Vagina (tissue), 2 donors: Measurements from ENCODE around the gene CDH13. TPM values are rescaled to one million over a fixed set of nuclear protein-coding genes. Genes with fewer than 3 reads are reported as not detected.
A peak's percentile ranks its signal among the peaks of the same experiment; 100 is the strongest.

Experiments
- DNase-seq, 2 donors: peaks; one replicate each; pipeline ENCODE4 v3.0.0-alpha.2; 2017; ENCODE audit errors: extremely low spot score in 2 of 2
- H3K27ac ChIP-seq: fragments of 200-600 bp; sonication (generic); one replicate; pipeline ENCODE4 v1.5.1; 2019
- H3K27me3 ChIP-seq: fragments of 200-600 bp; sonication (generic); one replicate; pipeline ENCODE4 v1.5.1; 2019
- H3K36me3 ChIP-seq, 2 donors: fragments of 200-600 bp; sonication (generic); one replicate each; pipeline ENCODE4 v1.5.1; 2017 to 2019
- H3K4me1 ChIP-seq: fragments of 200-600 bp; sonication (generic); one replicate; pipeline ENCODE4 v1.5.1; 2019
- H3K4me3 ChIP-seq, 2 donors: fragments of 200-600 bp; sonication (generic); 1 replicate in 1 of 2; 2 replicates in 1 of 2; pipeline ENCODE4 v1.5.1; 2016 to 2019
- H3K9me3 ChIP-seq: fragments of 200-600 bp; sonication (generic); one replicate; pipeline ENCODE4 v1.5.1; 2019
- CTCF ChIP-seq, 3 experiments: fragments of 450-650 bp in 2 of 3; fragments of 200-600 bp in 1 of 3; sonication (generic) in 1 of 3; IDR thresholded peaks; one replicate each; pipeline ENCODE4 v1.5.1; 2017 to 2019; ENCODE audit warnings: antibody characterized with exemption in 3 of 3, mild to moderate bottlenecking in 2 of 3, moderate library complexity in 2 of 3
- POLR2A ChIP-seq, 2 donors: fragments of 450-650 bp; IDR thresholded peaks; one replicate each; pipeline ENCODE4 v1.6.1; 2017; ENCODE audit warnings: antibody characterized with exemption in 2 of 2, mild to moderate bottlenecking in 2 of 2, moderate library complexity in 2 of 2
- POLR2AphosphoS5 ChIP-seq, 2 donors: sonication (generic); formaldehyde crosslinking; IDR thresholded peaks; one replicate each; pipeline ENCODE4 v1.9.0; 2017; ENCODE audit warnings: antibody characterized with exemption in 2 of 2, mild to moderate bottlenecking in 2 of 2, low read depth in 1 of 2; ENCODE audit not compliant: insufficient read depth in 1 of 2
- intact Hi-C: fragments of 100-400 bp; cut with DNase I; formaldehyde crosslinking; loops from one replicate; pipeline ENCODE4 v1.15.1; 2023
- total RNA-seq: library from RNA; depleted of rRNA; stranded (reverse); fragments of >200 nt; gene quantifications from one replicate; pipeline ENCODE4 v1.2.3, GENCODE V29; 2016

The CDH13 gene
- total RNA-seq, 1 donor from 2014 or later: 123 TPM

GRCh38 chr16:83743241-83743640 lies 1116.5 kb downstream of the CDH13 start:
- no peaks in the 10 kb centered on the region for H3K4me1 ChIP-seq
- no peaks in the 10 kb centered on the region for H3K9me3 ChIP-seq
- no peak for DNase-seq
- intact Hi-C loops: no loop called here
- no peaks in the 10 kb centered on the region for H3K27me3 ChIP-seq
- no peak overlapping the region for H3K27ac ChIP-seq
- H3K36me3 ChIP-seq: no peaks in the 10 kb centered on the region
- H3K4me3 ChIP-seq: no peak overlapping the region
- no peak for TF ChIP-seq POLR2AphosphoS5 (IDR thresholded peaks at IDR 0.05; ENCODE audit: insufficient read depth in 1 of 2, low read depth in 1 of 2)
- TF ChIP-seq POLR2A (IDR thresholded peaks at IDR 0.05): no peak
- no peak for TF ChIP-seq CTCF (IDR thresholded peaks at IDR 0.05)

- Histone ChIP-seq H3K4me1 (no peaks in the 10 kb centered on the region), H3K4me3 (no peak overlapping the region), H3K27me3 (no peaks in the 10 kb centered on the region), H3K36me3 (no peaks in the 10 kb centered on the region), H3K9me3 (no peaks in the 10 kb centered on the region), H3K27ac (no peak overlapping the region)
- DNase-seq: no peak
- TF ChIP-seq POLR2AphosphoS5 (IDR thresholded peaks at IDR 0.05; ENCODE audit: insufficient read depth in 1 of 2, low read depth in 1 of 2) (no peak), POLR2A (IDR thresholded peaks at IDR 0.05) (no peak), CTCF (IDR thresholded peaks at IDR 0.05) (no peak)
- intact Hi-C loops: no loop called here
Measured at GRCh38 chr16:83743720-83744119, 1117.0 kb downstream of the CDH13 start.

GRCh38 chr16:83744441-83744981 lies 1117.7 kb downstream of the CDH13 start:
- no peaks in the 10 kb centered on the region for H3K4me1 ChIP-seq
- no peak for TF ChIP-seq POLR2AphosphoS5 (IDR thresholded peaks at IDR 0.05; ENCODE audit: insufficient read depth in 1 of 2, low read depth in 1 of 2)
- no peak for TF ChIP-seq CTCF (IDR thresholded peaks at IDR 0.05)
- no peak for TF ChIP-seq POLR2A (IDR thresholded peaks at IDR 0.05)
- DNase-seq: no peak
- no peak overlapping the region for H3K27ac ChIP-seq
- no peaks in the 10 kb centered on the region for H3K9me3 ChIP-seq
- no peak overlapping the region for H3K4me3 ChIP-seq
- H3K27me3 ChIP-seq: no peaks in the 10 kb centered on the region
- intact Hi-C loops: no loop called here
- no peaks in the 10 kb centered on the region for H3K36me3 ChIP-seq

- Histone ChIP-seq H3K36me3 (no peaks in the 10 kb centered on the region), H3K9me3 (no peaks in the 10 kb centered on the region), H3K27me3 (no peaks in the 10 kb centered on the region), H3K27ac (no peak overlapping the region), H3K4me1 (no peaks in the 10 kb centered on the region), H3K4me3 (no peak overlapping the region)
- no peak for TF ChIP-seq POLR2AphosphoS5 (IDR thresholded peaks at IDR 0.05; ENCODE audit: insufficient read depth in 1 of 2, low read depth in 1 of 2)
- TF ChIP-seq CTCF (IDR thresholded peaks at IDR 0.05): no peak
- TF ChIP-seq POLR2A (IDR thresholded peaks at IDR 0.05): no peak
- intact Hi-C loops: no loop called here
- DNase-seq: no peak
Measured at GRCh38 chr16:83746611-83747010, 1119.8 kb downstream of the CDH13 start.

GRCh38 chr16:83747936-83748335 lies 1121.2 kb downstream of the CDH13 start:
- intact Hi-C loops: no loop called here

More at GRCh38 chr16:83747936-83748335, 1121.2 kb downstream of the CDH13 start:
- DNase-seq: peak in 1 of 2 donors; percentile 40
- Histone ChIP-seq H3K4me1 (no peaks in the 10 kb centered on the region), H3K4me3 (no peak overlapping the region), H3K27me3 (no peaks in the 10 kb centered on the region), H3K27ac (no peak overlapping the region), H3K36me3 (no peaks in the 10 kb centered on the region), H3K9me3 (no peaks in the 10 kb centered on the region)
- no peak for TF ChIP-seq CTCF (IDR thresholded peaks at IDR 0.05)
- no peak for TF ChIP-seq POLR2A (IDR thresholded peaks at IDR 0.05)
- no peak for TF ChIP-seq POLR2AphosphoS5 (IDR thresholded peaks at IDR 0.05; ENCODE audit: insufficient read depth in 1 of 2, low read depth in 1 of 2)
